HG03103 (cell line): ENCODE data around the gene ATXN2.

Experiments used
- ATAC-seq: cut with Tn5 transposase; IDR thresholded peaks from one replicate; pipeline ENCODE4 v1.9.1; 2021; ENCODE audit warnings: low read depth; ENCODE audit not compliant: unreplicated experiment

ATXN2 gene

GRCh38 chr12:111425655-111426054, 173.5 kb downstream of the ATXN2 start:
- ATAC-seq: no peak

- ATAC-seq: no peak
Measured at GRCh38 chr12:111424793-111425251, 174.3 kb downstream of the ATXN2 start.

DNA sequence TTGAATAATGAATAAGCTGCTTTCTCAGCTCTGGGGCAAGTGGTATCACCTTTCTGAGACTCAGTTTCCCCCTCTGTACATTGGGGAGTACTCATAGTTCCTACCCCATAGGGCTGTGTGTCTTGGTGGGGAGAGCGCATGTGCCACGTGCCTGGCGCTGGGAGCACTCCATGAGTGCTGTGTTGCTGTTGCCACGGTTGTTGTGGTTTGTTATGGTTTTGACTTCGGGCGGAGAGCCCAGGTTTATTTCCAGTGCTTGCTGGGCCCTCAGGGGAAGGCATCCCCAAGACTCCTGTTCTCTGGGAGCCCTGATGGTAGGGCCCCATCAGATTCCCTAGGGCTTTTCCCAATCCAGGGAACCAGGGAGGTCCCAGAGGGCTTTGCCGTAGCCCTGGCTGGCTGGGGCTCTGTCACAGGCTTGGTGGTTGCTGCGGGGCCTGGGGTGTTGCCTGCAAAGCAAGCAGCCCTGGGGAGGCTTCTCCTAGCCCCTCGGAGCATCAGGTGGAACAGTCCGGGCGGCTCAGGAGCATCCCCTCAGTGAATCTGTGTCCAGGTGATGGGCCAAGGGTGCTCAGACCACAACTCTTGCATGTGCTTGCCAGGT, 174.8 kb downstream of the ATXN2 start:
- ATAC-seq: no peak

GRCh38 chr12:111420494-111420893, 178.6 kb downstream of the ATXN2 start:
- ATAC-seq: no peak

DNA sequence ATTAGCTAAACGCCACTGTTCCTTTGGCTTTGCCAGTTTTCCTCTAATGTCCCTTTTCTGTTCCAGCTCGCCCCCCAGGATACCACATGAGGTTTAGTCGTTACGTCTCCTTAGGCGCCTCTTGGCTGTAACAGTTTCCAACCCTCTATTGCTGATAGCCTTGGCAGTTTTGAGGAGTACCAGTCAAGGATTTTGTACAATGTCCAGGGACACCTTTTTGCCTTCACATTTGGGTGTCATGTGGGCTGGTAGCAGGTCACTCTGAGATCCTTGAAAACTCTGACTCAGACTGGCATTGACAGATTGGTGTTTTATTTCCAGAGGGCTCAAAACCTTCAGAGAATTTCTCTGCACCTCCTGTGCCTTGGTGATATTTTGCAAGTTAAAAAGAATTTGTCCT, 179.3 kb downstream of the ATXN2 start:
- ATAC-seq: no peak

DNA sequence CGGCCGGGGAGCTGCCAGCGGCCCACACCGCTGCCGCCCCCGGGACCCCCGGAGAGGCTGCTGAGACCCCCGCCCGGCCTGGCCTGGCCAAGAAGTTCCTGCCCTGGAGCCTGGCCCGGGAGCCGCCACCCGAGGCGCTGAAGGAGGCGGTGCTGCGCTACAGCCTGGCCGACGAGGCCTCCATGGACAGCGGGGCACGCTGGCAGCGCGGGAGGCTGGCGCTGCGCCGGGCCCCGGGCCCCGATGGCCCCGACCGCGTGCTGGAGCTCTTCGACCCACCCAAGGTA, 180.6 kb downstream of the ATXN2 start:
- ATAC-seq: no peak

DNA sequence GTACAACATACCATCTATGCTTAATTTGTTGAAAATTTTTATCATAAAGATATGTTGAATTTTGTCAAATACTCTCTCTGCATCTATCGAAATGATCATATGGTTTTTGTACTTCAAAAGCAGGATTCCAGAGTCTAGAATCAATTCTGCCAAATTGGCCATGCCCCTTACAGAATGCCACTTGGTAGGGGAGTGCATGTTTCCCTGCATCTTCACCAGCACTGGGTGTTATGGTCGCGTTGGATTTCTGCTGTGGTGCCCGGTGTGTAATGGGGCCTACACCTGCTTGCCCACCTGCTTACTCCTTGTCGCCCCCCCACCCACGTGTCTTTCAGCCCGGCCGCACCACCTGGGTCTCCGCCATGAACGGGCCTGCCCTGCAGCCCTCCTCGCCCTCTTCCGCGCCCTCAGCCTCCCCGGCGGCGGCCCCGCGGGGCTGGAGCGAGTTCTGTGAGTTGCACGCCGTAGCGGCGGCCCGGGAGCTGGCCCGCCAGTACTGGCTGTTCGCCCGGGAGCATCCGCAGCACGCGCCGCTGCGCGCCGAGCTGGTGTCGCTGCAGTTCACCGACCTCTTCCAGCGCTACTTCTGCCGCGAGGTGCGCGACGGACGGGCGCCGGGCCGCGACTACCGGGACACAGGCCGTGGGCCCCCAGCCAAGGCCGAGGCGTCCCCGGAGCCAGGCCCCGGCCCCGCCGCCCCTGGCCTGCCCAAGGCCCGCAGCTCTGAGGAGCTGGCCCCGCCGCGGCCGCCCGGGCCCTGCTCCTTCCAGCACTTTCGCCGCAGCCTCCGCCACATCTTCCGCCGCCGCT, 181.1 kb downstream of the ATXN2 start:
- ATAC-seq: no peak

DNA sequence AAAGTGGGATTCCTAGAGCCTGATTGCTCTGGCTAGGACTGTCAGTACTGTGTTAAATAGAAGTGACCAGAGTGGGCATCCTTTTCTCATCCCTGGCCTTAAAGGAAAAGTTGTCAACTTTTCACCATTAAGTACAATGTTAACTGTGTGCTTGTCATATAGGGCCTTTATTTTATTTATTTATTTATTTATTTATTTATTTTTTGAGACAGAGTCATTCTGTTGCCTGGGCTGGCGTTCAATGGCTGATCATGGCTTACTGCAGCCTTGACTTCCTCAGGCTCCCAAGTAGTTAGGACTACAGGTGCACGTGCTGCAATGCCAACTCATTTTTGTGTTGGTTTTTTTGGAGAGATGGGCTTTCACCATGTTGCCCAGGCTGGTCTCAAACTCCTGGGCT, 181.8 kb downstream of the ATXN2 start:
- ATAC-seq: no peak

GRCh38 chr12:111414711-111415252, 184.3 kb downstream of the ATXN2 start:
- ATAC-seq: no peak

GRCh38 chr12:111413442-111414086, 185.6 kb downstream of the ATXN2 start:
- ATAC-seq: no peak

GRCh38 chr12:111412830-111413441, 186.2 kb downstream of the ATXN2 start:
- no peak for ATAC-seq

GRCh38 chr12:111412007-111412829, 186.9 kb downstream of the ATXN2 start:
- no peak for ATAC-seq

- ATAC-seq: no peak
Measured at GRCh38 chr12:111411185-111411764, 187.8 kb downstream of the ATXN2 start.

- ATAC-seq: no peak
Measured at GRCh38 chr12:111410431-111411184, 188.5 kb downstream of the ATXN2 start.

DNA sequence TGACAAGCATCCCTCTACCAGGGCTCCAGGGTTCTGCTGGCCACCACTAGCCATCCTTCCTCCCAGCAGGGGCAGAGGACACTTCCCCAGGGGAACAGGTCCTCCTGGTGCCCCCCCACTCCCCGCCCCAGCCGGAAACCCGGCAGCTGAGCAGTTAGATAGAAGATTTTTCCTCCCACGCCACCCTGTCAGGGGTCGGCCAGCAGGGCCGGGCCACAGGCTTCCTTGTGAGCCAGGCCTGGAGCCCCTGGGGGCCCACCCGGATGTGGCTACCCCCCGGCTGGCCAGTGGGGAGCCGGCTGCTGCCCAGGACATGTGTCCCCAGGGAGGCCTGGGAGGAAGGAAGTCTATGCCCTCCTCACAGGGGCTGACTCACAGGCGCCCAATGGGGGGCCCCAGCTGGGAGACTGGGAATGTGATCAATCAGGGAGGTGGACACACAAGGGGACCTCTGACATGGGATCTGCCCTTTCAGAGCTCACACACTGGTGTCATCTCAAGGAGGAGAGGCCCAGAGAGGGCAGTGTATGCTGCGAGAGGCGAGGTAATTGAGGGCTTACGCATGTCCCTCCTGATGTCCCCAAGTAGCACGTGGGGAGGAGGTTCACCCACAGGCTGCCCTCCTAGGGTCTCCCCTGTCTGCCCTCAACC, 189.2 kb downstream of the ATXN2 start:
- ATAC-seq: no peak

- ATAC-seq: no peak
Measured at GRCh38 chr12:111409403-111409779, 189.7 kb downstream of the ATXN2 start.

DNA sequence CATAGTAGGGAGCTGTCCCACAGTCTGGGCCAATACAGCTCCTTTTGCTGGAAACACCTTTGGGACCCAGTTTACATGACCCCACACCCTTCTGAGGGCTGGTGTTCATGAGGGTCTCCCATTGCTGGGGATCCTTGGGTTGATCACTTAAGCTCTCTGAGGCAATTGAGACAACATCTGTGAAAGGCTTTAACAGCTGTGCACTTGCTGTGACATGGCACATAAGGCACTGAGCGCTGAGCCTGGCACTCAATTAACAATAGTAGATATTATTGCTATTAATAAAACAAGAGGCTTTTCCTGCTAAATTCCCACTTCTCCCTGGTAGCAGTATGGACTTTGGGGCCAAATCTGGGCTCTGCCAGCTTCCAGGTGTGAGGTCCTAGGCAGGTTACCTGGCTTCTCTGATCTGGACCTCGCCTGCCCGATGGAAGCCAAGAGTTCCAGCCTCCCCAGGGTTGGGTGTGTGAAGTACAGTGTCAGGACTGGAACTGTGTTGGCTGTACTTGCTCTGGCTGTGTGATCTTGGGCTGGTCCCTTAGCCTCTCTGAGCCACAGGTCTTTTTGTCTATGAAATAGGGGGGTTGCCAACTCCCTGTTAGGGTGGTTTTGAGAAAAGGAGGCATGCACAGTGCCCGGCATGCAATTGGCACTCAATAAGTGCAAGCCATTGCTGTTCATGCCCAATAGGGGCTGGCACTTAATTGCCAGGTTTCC, 190.3 kb downstream of the ATXN2 start:
- no peak for ATAC-seq

DNA sequence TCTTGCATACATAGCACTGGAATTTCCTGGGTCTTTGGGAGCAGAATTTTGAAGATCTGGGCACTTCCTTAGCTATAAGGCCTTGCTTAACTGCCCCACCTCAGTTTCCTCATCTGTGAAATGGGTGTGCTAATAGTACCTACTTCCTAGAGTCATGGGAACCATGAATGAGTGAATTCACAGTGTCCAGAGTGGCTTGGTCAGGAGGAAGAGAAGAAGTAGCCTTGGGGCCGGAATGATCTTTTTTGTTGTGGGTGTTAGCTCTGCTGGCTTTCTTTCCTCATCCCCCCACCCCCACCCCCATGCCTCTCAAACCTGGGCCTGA, 191.0 kb downstream of the ATXN2 start:
- ATAC-seq: no peak
